GM21737 (cell line): ENCODE data around the gene NCF4.

Experiments used
- ATAC-seq: cut with Tn5 transposase; IDR thresholded peaks from one replicate; pipeline ENCODE4 v1.9.1; 2021; ENCODE audit warnings: mild to moderate bottlenecking, moderate library complexity; ENCODE audit not compliant: unreplicated experiment

NCF4 gene

DNA sequence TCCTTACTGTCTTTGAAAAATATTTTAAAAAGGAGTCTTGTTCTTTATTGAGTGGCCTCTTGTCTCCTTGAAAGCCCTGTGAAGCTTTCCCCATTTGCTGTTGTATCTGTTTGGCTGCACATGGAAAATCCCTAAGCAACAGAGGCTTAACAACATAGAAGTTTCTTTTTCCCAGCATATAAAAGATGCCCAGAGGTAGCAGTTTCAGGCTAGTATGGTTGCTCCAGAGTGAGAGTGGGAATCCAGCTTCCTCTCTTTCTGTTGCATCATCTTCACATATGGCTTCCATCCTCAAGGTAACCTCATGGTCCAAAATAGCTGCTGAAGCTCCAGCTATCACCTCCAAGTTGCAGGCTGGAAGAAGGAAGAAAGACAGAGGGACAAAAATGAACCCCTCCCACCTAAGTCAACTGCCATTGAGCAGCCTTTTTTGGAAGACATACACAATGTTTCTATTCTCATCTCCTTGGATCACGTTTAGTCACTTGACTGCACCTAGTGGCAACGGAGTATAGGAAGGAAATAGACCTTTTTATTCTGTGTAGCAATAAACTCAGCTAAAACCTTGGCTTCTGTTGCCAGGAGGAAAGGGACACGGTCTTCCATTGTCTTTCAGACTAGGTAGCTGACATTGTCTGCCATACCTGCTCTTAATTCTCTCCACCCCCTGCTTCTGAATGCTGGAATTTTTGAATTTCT is 57.9 kb downstream of the NCF4 start:
- ATAC-seq: no peak

DNA sequence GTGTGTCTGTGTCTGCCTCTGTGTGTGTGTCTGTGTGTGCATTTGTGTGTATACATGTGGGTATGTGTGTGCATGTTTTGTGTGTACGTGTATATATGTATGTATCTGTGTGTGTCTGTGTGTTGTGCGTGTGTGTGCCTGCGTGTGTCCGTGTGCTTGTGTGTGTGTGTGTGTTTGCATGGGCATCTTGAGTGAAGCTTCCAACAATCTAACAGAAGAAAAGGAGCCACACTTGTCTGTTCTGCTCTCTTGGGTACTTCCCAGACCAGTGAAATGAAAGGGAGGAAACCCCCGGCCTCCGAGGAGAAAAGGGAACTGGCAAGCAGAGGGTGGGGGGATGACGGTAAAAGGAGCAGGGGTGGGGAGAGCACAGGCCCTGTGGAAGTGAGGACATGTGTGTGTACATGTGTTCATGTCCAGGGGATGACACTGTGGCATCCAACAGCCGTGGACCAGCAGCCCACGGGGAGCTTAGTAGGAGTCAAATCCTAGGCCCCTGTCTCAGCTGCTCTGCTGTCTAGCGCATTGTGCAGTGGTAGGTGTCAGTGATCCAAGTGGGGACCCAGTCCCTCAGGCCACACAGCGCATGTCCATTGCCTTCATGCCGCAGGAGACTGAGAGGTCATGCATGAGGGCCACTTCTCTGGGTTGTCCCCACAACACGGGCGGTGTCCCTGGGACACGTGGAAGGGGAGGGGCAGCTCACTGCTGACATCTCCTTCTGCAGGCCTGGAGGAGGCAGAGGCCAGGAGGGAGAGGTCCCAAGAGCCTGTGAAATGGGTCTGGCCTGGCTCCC is 60.7 kb downstream of the NCF4 start:
- ATAC-seq: peak; percentile 64

DNA sequence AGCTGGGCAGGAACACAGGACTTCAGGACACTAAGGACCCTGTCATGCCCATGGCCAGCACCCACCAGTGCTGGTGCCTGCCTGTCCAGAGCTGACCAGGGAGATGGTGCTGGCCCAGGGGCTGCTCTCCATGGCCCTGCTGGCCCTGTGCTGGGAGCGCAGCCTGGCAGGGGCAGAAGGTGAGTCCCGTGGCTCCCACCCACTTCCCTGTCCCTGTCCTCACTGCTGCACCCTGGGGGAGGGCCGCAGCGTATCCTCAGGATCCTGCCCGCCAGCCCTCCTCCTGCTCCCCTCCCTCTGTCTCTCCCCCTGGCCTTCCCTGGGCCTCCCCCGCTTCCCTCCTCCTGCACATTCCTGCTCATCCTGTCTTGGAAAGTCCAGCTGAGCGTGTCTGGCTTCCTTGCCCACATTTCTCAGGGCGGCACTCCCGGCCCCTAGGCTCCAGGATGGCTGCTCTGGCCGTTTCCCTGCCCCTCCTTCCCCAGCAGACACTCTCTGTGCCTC is 61.4 kb downstream of the NCF4 start:
- ATAC-seq: no peak

DNA sequence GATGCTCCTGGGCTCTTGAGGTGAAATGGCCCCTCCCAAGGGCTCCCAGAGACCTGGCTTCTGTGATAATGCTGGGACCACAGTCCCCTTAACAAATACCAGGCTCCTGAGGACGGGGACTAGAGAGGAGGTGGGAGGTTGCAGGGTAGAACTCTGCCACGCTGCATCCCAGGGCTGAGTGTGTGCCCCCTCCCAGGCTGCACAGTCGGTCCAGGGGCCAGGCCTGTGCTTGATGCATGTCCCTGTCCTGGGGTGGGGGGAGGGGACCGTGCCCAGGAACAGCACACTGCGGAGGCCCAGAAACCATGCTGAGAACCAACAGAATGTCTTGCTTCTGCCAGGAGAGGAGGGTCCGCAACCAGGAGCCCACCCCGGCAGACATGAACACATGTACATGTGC is 61.9 kb downstream of the NCF4 start:
- ATAC-seq: no peak

GRCh38 chr22:36923131-36923788 is 62.5 kb downstream of the NCF4 start:
- ATAC-seq: no peak

GRCh38 chr22:36924151-36924698 is 63.4 kb downstream of the NCF4 start:
- no peak for ATAC-seq

- no peak for ATAC-seq
Observed at GRCh38 chr22:36925388-36926290, 64.8 kb downstream of the NCF4 start.

DNA sequence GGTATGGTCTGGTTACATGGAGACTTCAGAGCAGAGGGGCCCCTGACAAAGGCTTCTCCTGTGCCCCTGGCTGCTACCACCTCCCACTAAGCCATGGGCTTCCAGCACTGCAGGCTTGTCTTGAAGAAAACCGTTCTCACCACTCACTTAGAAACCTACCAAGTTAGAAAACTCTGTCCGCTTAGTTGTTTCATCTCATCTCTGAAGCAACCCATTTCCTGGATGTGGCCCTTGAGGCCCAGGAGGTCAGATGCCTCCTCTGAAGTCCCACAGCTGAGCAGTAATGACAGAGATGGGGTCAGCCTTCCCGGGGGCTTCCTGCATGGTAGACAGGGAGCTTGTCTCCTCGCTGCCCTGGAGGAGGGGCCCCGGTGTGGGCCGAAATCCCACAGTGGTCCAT is 65.5 kb downstream of the NCF4 start:
- ATAC-seq: no peak

- ATAC-seq: no peak
Observed at GRCh38 chr22:36926721-36927435, 66.1 kb downstream of the NCF4 start.
